HG03439 (cell line): Measurements from ENCODE around the gene NDFIP1.
"Not testable (repeated sequence)": the region's sequence is repeated elsewhere in the genome, so short reads cannot be mapped to it uniquely, and the experiment has no call there.

Experiments used
- ATAC-seq: cut with Tn5 transposase; IDR thresholded peaks from one replicate; pipeline ENCODE4 v1.9.1; 2021; ENCODE audit warnings: mild to moderate bottlenecking, moderate library complexity; ENCODE audit not compliant: unreplicated experiment

NDFIP1 gene

DNA sequence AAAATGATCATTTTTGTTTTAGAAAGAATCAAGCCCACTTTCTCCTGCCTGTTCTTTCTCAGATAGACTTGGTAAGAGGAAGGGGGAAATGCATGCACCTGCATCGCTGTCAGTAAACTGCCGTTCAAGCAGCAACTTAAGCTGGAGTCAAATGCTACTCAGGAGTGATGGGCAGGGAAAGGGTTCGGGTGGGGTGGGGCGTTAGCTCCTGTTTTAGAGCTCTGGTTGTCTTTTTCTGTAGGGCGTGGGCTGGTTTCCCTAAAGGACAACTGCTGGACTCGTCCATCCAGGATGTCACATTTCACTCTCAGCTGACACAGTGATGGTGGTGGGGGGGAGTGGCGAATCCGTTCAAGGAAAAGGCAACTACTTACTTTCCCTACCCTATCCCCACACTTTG, 75.0 kb downstream of the NDFIP1 start:
- ATAC-seq: no peak

DNA sequence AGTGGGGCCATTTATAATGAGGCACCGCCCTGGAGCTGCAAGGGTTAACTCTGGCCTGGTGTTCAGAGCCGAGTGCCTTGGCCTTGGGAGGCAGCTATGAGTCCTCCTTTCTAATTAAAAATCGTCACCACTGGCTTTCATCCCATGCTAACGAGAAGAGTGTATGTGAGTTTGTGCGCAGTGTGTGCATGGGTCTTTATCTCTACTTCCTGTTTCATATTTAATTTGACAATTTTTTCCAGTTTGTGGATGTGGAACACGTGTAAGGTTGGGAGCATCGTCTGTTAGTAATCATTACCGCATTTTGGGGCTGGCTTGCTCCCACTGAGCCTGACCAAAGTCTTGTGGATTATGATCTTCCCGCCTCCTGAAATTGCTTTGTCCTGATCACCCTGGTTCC, 76.4 kb downstream of the NDFIP1 start:
- no peak for ATAC-seq

DNA sequence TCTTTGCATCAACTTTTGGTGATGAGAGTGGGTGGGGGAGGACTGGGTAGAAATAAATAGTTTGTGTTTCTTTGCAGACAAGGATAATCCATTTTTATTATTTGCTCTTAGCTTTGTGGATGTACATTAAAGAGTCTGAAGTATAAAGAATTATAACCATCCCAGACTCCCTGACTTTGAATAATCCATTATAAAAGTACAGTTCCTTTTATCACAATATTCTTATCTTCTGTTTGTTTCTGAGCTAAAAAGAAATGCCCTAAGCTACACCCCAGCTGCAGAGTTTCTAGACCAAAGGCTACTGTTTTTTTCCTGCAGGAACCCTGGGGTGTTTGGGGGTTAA, 77.9 kb downstream of the NDFIP1 start:
- no peak for ATAC-seq

DNA sequence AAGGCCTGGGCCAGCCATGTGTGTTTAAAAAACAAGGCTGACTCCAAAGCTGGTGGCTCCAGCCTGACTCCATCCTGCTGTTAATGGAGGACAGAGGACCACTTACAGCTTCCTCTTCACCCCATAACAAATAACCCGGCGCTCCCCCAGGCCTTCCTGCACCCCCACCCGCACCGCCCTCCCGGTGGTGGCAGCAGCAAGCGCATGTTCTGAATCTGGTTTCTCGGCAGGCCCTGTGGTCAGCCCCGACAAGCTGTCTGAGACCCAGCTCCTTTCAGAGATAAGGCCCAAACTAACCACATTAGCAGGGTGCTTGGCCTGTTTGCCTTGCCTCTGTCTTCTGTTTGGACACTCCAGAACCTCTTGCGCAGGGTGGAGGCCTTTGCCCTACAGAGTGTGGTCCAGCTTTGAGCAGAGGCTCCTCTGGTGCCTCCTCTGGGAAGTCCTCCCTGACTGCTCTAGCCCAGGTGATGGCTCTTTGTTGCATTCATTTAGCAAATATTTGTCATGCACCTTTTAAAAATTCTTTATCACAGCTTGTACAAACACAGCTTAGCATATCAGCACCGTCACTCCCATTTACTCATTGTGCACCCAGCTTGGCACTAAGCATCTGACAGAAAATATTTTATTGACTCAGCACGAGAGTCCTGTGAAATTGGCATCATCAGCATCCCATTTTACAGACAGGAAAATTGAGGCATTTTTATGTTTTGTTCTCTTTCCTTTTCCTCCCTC, 78.4 kb downstream of the NDFIP1 start:
- no peak for ATAC-seq

DNA sequence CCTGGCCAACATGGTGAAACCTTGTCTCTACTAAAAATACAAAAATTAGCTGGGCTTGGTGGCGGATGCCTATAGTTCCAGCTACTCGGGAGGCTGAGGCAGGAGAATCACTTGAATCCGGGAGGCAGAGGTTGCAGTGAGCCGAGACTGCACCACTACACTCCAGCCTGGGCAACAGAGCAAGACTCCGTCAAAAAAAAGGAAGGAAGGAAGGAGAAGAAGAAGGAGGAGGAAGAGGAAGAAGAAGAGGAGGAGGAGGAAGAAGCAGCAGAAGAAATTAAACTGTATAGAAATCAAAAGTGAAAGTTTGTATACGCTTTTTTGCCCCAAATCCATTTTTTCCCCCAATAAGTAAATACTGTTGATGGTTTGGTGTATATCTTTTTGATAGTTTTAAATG, 80.1 kb downstream of the NDFIP1 start:
- ATAC-seq: not testable (repeated sequence)

DNA sequence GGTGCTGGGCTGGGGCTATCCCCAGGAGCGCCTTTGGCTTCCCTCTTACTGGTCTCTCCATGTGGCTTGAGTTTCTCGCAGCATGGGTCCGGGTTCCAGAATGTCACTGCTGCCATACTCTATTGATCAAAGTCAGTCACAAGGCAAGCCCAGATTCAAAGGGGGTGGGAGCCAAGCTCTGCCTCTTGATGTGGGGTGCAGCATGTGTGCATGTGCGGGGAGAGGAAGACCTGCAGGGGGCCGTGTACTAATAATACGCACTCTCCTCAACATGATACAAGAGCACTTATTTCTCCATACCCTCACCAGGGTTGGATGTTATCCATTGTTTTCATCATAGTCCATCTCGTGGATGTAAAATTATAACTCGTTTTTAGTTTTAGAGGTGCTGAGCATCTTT, 81.2 kb downstream of the NDFIP1 start:
- ATAC-seq: no peak

DNA sequence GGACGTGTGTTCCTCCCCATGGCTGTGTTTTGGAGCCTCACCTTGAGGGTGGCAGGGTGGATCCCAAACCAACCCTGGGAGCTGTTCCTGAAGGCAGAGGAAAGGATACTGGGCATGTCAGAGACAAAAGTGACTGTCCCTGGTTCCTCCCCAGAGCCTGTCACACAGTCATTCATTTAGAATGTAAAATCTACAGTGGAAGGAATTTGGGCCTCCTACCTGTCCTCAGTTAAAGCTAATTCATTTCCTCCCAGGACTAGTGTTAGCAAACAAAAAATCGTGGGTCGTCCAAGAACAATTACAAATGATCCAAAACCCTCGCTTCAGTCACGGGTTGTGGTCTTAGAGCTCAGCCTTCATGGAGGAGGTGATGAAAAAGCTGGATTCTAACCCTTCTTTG, 83.2 kb downstream of the NDFIP1 start:
- ATAC-seq: no peak

DNA sequence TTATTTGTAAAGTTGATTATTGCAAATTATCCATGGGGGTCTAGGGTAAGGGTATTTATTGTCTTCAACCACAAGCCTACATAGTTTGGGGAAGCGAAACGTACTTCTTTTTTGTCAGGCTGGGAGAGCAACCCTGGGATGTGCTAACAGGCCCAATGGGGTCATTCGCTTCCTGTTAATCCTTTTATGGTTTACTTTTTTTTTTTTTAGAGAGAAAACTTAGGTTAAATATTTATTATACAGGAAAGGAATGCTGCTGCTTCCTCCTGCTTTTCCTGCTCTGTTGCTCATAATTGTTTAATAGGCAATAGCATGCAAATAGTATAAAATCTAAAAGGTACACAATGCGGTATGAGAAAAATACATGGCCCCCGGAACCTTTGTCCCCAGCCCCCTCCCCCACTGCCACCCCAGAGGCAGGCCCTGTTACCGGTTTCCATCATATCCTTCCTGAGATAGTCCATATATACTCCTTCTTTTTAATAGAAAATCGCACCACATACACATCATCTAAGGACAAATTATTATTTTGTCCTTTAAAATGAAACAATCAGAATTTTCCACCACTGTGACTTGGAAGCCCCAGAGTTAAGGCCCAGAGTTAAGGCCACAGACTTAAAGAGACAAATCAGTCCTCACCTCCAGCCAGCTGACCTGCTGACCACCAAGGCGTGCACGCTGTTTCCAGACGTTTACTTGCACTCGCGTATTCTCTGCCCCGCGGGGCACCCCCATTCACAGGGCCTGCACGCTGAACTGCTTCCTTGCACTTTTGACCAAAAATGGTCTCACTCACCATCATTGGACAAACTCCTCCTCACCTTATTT, 83.9 kb downstream of the NDFIP1 start:
- ATAC-seq: no peak

DNA sequence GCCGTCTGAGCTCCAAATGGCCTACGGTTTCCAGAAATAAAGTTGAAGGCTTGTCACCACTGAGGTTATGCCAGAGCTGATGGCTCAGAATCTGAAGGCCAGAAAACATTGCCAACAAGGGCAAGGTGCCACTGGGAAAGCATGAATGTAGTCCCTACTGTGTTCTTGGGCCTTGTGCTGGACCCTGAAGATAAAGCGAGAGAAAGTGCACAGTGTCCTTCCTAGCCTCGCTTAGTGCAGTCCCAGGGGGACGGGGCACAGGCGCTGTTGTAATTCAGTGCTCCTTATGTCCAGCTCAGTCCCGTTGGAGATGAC, 84.5 kb downstream of the NDFIP1 start:
- no peak for ATAC-seq

DNA sequence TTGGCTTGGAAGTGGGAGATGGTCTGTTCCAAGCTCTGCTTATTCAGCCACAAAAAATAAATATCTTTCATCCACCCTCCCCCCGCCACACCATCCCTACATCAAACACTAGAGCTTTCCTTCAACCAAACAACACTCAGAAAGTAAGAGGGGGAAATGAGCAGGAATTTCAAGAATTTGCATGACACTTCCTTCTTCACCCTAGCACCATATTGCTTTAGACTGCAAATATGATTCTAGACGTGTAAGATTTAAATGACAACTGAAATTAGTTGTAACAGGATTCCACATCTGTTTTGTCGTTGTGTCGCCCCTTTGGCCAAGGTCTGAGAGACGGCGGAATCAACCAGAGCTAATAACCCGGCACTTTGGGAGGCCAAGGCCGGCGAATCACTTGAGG, 88.5 kb downstream of the NDFIP1 start:
- no peak for ATAC-seq

DNA sequence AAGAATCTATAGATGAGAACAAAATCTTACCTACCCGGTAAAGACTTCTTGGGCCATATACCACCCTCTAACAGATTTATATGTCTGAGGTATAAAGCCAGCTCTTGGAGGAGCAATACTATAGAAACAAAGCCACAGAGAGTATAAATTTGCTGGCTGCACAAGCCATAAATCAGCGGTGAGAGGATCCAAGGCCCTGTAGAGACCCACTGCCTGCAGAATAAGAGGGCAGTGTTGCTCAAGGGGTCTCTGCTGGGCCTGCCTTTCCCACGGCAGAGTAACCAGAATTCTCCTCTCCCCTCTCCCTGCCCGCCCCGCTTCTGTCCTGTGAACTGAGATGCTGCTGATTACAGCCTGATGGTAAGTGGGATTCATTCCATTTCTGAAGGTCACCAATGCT, 89.2 kb downstream of the NDFIP1 start:
- ATAC-seq: no peak

DNA sequence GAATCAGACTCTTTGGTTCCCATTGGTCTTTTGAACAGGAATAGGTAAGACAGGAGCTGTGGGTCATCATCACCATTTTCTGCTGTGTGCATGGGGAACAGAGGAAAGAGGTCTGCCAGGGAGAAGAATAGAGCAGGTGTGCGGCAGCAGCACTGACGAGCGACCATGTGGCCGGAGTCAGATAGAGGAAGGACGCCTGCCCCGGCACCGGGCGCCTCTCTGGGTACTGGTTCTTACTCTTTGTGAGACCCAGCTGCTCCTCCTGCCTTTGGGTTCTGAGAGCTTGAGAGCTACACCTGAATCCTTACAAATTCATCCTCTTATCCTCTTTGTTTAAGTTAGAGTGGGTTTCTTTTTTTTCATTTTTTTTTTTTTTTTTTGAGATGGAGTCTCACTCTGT, 90.8 kb downstream of the NDFIP1 start:
- no peak for ATAC-seq

DNA sequence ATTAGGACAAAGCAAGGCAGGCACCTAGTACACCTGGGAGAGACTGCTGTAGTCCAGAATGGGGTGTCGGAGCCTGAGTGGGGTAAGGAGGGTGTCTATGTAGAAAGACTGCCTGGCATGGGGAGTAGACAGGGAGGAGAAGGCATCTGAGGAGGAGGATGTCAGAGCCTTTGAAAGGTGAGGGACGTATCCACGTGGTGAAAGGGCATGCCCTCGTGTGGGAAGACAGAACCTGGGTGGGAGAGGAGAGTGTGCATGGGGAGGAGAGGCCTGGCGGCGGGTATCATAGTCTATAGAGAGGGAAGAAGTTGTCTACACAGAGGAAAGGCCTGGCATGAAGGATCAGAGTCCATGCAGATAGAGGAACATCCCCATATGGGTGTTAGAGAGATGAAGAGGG, 91.8 kb downstream of the NDFIP1 start:
- ATAC-seq: no peak

DNA sequence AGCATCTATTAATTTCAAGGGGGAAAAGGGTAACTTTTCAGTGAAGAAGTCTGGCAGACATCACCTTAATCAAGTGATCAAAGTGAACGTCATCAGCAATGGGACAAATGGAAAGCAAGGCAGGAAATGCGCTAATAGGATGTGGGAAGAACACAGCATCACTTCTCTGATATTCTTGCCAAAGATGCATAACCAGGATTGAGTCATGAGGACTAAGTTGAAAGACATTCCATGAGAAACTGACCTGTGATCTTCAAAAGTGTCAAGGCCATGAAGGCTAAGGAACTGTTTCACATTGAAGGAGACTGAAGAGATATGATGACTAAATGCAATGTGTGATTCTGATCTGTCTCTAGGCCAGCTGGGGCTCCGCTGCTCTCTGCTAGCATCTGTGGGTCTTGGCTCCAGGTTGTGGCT, 92.9 kb downstream of the NDFIP1 start:
- no peak for ATAC-seq

DNA sequence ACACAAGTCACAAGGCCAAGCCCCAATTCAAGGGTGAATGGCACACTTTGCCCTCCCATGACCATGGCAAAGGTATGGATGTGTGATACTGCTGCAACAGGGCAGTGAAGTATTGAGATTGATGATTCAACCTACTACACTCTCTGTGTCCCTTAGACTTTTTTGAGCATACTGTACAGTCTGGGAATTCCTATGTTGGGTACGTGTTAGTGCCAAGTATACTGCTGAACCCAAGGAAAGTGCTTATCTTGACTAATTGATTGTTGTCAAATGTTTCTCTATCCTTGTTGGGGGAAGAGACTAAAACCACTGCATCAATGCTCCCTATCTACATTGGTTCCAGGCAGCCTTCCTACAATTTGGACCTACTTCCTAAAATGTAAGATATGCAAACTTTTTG, 93.7 kb downstream of the NDFIP1 start:
- ATAC-seq: no peak
